Panc1 (cell line): ENCODE results near the gene TLR1. TPM values are rescaled to one million over a fixed set of nuclear protein-coding genes. Genes with fewer than 3 reads are reported as not detected.

Source experiments
- ATAC-seq: fragments of 200-7000 bp; cut with Tn5 transposase; 2 replicates; pipeline ENCODE4 v1.9.1; 2020; ENCODE audit warnings: mild to moderate bottlenecking, moderate library complexity
- BruUV-seq: library from RNA; stranded (reverse); fragments of 400-500 nt; replicated peaks from 2 replicates; lab custom pipeline; 2021; lab: Mats Ljungman, UMichigan
- CTCF ChIA-PET: fragments of 300-600 bp; sonication (Branson Sonifier 250); formaldehyde crosslinking; loops from one replicate; lab custom pipeline; 2022; ENCODE audit warnings: antibody characterized with exemption; lab: Charles Lee
- POLR2A ChIA-PET: fragments of 300-600 bp; sonication (Branson Sonifier 250); formaldehyde crosslinking; loops from one replicate; lab custom pipeline; 2022; ENCODE audit warnings: antibody characterized with exemption; lab: Charles Lee
- DNase-seq: peaks from one replicate; pipeline ENCODE4 v3.0.0-alpha.2; 2010; ENCODE audit warnings: low read depth, low spot score
- H3K27ac ChIP-seq: 2 replicates; pipeline ENCODE4 v1.5.1; 2011; ENCODE audit warnings: mild to moderate bottlenecking, low read length, inconsistent platforms
- H3K27me3 ChIP-seq: fragments of 200-500 bp; sonication (Bioruptor generic); 2 replicates; pipeline ENCODE4 v1.6.0; 2014; ENCODE audit warnings: low read length, inconsistent platforms; ENCODE audit not compliant: control insufficient read depth, insufficient read depth
- H3K36me3 ChIP-seq: fragments of 200-500 bp; sonication (Bioruptor generic); 2 replicates; pipeline ENCODE4 v1.5.1; 2014; ENCODE audit warnings: inconsistent platforms, mild to moderate bottlenecking, low read length, moderate library complexity; ENCODE audit not compliant: control insufficient read depth, insufficient read depth
- H3K4me1 ChIP-seq: 2 replicates; pipeline ENCODE4 v1.5.1; 2011; ENCODE audit warnings: inconsistent platforms, mild to moderate bottlenecking, low read length, moderate library complexity; ENCODE audit not compliant: control insufficient read depth, insufficient read depth
- H3K4me3 ChIP-seq, 2 experiments: 2 replicates each; pipeline ENCODE4 v1.5.1; 2011 to 2012; ENCODE audit warnings: low read depth in 2 of 2, low read length in 2 of 2, mild to moderate bottlenecking in 2 of 2, inconsistent platforms in 1 of 2, moderate library complexity in 1 of 2
- H3K9me3 ChIP-seq: fragments of 200-500 bp; sonication (Bioruptor generic); 2 replicates; pipeline ENCODE4 v1.5.1; 2014; ENCODE audit warnings: low read depth, mild to moderate bottlenecking, inconsistent platforms, low read length, moderate library complexity; ENCODE audit not compliant: control insufficient read depth, insufficient read depth
- POLR2AphosphoS5 ChIP-seq: IDR thresholded peaks from 2 replicates; pipeline ENCODE4 v1.6.1; 2012; ENCODE audit warnings: mild to moderate bottlenecking, low read depth, low read length, moderate library complexity
- SIN3A ChIP-seq: IDR thresholded peaks from 2 replicates; pipeline ENCODE4 v1.6.1; 2012; ENCODE audit warnings: low read depth, mild to moderate bottlenecking, low read length, moderate library complexity, borderline replicate concordance; ENCODE audit not compliant: insufficient read depth
- TCF7L2 ChIP-seq: IDR thresholded peaks from 2 replicates; pipeline ENCODE4 v1.6.1; 2011; ENCODE audit warnings: mild to moderate bottlenecking, low read depth, low read length, inconsistent platforms
- in situ Hi-C: cut with HindIII; loops from 2 replicates; pipeline ENCODE4 v1.10.0; 2016; ENCODE audit warnings: low sequenced_read_pairs, low pct_unique_long_range_greater_than_20kb
- intact Hi-C: fragments of 100-400 bp; cut with micrococcal nuclease; formaldehyde crosslinking; loops from one replicate; pipeline ENCODE4 v1.10.0; 2022; ENCODE audit not compliant: unreplicated experiment
- total RNA-seq: library from RNA; stranded (reverse); gene quantifications from one replicate; pipeline ENCODE4 v1.2.1, GENCODE V29; 2021; ENCODE audit not compliant: unreplicated experiment
- TF ChIP-seq, protein P1 (sequence below), 2 experiments: IDR thresholded peaks; 2 replicates each; pipeline ENCODE4 v1.6.1; 2011 to 2012; ENCODE audit warnings: low read depth in 2 of 2, control low read depth in 1 of 2, low read length in 1 of 2, mild to moderate bottlenecking in 1 of 2, moderate library complexity in 1 of 2; ENCODE audit not compliant: insufficient read depth in 1 of 2
- TF ChIP-seq, protein P2 (sequence below): fragments of 450-650 bp; IDR thresholded peaks from 2 replicates; pipeline ENCODE4 v1.5.1; 2017; ENCODE audit warnings: mild to moderate bottlenecking

TLR1 gene
- total RNA-seq, 1 experiment from 2014 or later = 0.41 TPM

DNA sequence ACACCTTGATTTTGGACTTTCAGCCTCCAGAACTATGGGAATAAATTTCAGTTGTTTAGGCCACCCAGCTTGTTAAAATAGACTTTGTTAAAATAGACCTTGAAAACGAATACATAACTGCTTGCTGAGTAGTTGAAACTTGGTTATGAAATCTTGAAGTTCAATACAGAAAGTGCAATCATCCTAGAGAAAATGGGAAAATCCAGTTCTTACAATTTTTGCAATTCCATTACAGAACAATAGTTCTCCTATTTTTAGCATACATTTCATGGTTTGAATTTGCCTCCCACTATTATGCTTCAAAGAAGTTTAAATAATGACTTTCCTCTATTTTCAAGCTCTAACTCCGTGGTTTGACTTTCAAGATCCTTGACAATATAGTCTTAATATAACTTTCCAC, 10.5 kb downstream of the TLR1 start:
- POLR2A ChIA-PET = no interaction called here
- no TSS peak for BruUV-seq

DNA sequence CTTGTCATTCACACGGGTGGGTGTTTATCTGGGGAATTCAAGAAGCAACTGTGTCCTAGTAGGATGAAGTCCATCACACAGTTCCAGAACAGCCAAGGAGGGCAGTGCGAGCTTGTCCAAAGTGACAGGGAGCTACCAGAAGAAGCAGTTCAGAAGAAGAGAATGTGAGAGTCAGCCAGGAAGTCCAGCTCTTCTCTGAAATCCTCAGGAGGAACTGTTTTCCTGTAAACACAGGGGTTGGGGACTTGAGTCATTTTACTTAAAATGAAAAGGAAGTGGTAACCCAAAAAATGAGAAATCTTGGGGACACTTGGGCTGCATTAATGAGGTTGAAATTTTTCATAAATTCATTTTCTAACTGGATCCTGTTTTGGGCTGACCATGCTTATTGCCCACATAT, 13.6 kb downstream of the TLR1 start:
- BruUV-seq = no TSS peak
- no peak for ATAC-seq
- no peak for DNase-seq
- ChIA-PET POLR2A (no interaction called here), CTCF (no interaction called here)
- in situ Hi-C loops (no loop called here), intact Hi-C loops (no loop called here)
- H3K27me3 ChIP-seq = no peaks in the 10 kb centered on the region
- no peaks in the 10 kb centered on the region for H3K9me3 ChIP-seq
- H3K36me3 ChIP-seq = no peaks in the 10 kb centered on the region
- no peak for TF ChIP-seq SIN3A
- TF ChIP-seq, protein P1, sequence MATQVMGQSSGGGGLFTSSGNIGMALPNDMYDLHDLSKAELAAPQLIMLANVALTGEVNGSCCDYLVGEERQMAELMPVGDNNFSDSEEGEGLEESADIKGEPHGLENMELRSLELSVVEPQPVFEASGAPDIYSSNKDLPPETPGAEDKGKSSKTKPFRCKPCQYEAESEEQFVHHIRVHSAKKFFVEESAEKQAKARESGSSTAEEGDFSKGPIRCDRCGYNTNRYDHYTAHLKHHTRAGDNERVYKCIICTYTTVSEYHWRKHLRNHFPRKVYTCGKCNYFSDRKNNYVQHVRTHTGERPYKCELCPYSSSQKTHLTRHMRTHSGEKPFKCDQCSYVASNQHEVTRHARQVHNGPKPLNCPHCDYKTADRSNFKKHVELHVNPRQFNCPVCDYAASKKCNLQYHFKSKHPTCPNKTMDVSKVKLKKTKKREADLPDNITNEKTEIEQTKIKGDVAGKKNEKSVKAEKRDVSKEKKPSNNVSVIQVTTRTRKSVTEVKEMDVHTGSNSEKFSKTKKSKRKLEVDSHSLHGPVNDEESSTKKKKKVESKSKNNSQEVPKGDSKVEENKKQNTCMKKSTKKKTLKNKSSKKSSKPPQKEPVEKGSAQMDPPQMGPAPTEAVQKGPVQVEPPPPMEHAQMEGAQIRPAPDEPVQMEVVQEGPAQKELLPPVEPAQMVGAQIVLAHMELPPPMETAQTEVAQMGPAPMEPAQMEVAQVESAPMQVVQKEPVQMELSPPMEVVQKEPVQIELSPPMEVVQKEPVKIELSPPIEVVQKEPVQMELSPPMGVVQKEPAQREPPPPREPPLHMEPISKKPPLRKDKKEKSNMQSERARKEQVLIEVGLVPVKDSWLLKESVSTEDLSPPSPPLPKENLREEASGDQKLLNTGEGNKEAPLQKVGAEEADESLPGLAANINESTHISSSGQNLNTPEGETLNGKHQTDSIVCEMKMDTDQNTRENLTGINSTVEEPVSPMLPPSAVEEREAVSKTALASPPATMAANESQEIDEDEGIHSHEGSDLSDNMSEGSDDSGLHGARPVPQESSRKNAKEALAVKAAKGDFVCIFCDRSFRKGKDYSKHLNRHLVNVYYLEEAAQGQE (IDR thresholded peaks at IDR 0.05; ENCODE audit: insufficient read depth in 1 of 2, low read depth in 2 of 2, low read length in 1 of 2) = no peak
- TF ChIP-seq POLR2AphosphoS5 = no peak
- no peak for TF ChIP-seq TCF7L2
- TF ChIP-seq, protein P2, sequence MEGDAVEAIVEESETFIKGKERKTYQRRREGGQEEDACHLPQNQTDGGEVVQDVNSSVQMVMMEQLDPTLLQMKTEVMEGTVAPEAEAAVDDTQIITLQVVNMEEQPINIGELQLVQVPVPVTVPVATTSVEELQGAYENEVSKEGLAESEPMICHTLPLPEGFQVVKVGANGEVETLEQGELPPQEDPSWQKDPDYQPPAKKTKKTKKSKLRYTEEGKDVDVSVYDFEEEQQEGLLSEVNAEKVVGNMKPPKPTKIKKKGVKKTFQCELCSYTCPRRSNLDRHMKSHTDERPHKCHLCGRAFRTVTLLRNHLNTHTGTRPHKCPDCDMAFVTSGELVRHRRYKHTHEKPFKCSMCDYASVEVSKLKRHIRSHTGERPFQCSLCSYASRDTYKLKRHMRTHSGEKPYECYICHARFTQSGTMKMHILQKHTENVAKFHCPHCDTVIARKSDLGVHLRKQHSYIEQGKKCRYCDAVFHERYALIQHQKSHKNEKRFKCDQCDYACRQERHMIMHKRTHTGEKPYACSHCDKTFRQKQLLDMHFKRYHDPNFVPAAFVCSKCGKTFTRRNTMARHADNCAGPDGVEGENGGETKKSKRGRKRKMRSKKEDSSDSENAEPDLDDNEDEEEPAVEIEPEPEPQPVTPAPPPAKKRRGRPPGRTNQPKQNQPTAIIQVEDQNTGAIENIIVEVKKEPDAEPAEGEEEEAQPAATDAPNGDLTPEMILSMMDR = no peak
- H3K4me3 ChIP-seq = no peak overlapping the region
- H3K4me1 ChIP-seq = no peaks in the 10 kb centered on the region
- H3K27ac ChIP-seq = no peak overlapping the region

More for the DNA sequence above, 10.5 kb downstream of the TLR1 start:
- Histone ChIP-seq H3K27ac (no peak overlapping the region), H3K4me3 (no peak overlapping the region), H3K9me3 (no peaks in the 10 kb centered on the region), H3K27me3 (no peaks in the 10 kb centered on the region), H3K36me3 (no peaks in the 10 kb centered on the region), H3K4me1 (no peaks in the 10 kb centered on the region)
- no peak for DNase-seq
- intact Hi-C loops = no loop called here
- TF ChIP-seq, protein P1 (IDR thresholded peaks at IDR 0.05; ENCODE audit: insufficient read depth in 1 of 2, low read depth in 2 of 2, low read length in 1 of 2) = no peak
- CTCF ChIA-PET = no interaction called here
- in situ Hi-C loops = no loop called here
- ATAC-seq = no peak
